ENCODE data around the gene ALDH4A1.

The ALDH4A1 gene

GRCh38 chr1:18939398-18940302 lies 37.3 kb upstream of the ALDH4A1 start:
- DNase-seq, result no peak

GRCh38 chr1:18938707-18939070 lies 36.3 kb upstream of the ALDH4A1 start:
- no peak for DNase-seq

GRCh38 chr1:18938008-18938706 lies 35.8 kb upstream of the ALDH4A1 start:
- DNase-seq, result no peak

GRCh38 chr1:18937539-18937938 lies 35.2 kb upstream of the ALDH4A1 start:
- DNase-seq, result no peak

GRCh38 chr1:18936814-18937481 lies 34.6 kb upstream of the ALDH4A1 start:
- no peak for DNase-seq

- DNase-seq, result no peak
Observed at GRCh38 chr1:18936471-18936813, 34.1 kb upstream of the ALDH4A1 start.

- peak; percentile 59 to 65 for DNase-seq
Observed at GRCh38 chr1:18934205-18935000, 32.0 kb upstream of the ALDH4A1 start.

- DNase-seq, result no peak
Observed at GRCh38 chr1:18932879-18933278, 30.5 kb upstream of the ALDH4A1 start.

- DNase-seq, result no peak
Observed at GRCh38 chr1:18932387-18932786, 30.0 kb upstream of the ALDH4A1 start.

GRCh38 chr1:18931730-18932129 lies 29.4 kb upstream of the ALDH4A1 start:
- no peak for DNase-seq

- no peak for DNase-seq
Observed at GRCh38 chr1:18929686-18930085, 27.3 kb upstream of the ALDH4A1 start.

GRCh38 chr1:18928985-18929384 lies 26.6 kb upstream of the ALDH4A1 start:
- DNase-seq, result no peak

GRCh38 chr1:18928406-18928805 lies 26.1 kb upstream of the ALDH4A1 start:
- no peak for DNase-seq

- no peak for DNase-seq
Observed at GRCh38 chr1:18927654-18928272, 25.4 kb upstream of the ALDH4A1 start.

GRCh38 chr1:18927082-18927653 lies 24.8 kb upstream of the ALDH4A1 start:
- no peak for DNase-seq

GRCh38 chr1:18926315-18927081 lies 24.1 kb upstream of the ALDH4A1 start:
- DNase-seq, result no peak

- no peak for DNase-seq
Observed at GRCh38 chr1:18925279-18925678, 22.9 kb upstream of the ALDH4A1 start.

- no peak for DNase-seq
Observed at GRCh38 chr1:18924221-18924691, 21.9 kb upstream of the ALDH4A1 start.

GRCh38 chr1:18923756-18924211 lies 21.4 kb upstream of the ALDH4A1 start:
- no peak for DNase-seq

- peak in 1 of 2 experiments; percentile 30 for DNase-seq
Observed at GRCh38 chr1:18922848-18923755, 20.7 kb upstream of the ALDH4A1 start.
